ENCODE measurements around the gene AZIN2.
"Not testable (repeated sequence)": the region's sequence is repeated elsewhere in the genome, so short reads cannot be mapped to it uniquely, and the experiment has no call there.

AZIN2 gene

DNA sequence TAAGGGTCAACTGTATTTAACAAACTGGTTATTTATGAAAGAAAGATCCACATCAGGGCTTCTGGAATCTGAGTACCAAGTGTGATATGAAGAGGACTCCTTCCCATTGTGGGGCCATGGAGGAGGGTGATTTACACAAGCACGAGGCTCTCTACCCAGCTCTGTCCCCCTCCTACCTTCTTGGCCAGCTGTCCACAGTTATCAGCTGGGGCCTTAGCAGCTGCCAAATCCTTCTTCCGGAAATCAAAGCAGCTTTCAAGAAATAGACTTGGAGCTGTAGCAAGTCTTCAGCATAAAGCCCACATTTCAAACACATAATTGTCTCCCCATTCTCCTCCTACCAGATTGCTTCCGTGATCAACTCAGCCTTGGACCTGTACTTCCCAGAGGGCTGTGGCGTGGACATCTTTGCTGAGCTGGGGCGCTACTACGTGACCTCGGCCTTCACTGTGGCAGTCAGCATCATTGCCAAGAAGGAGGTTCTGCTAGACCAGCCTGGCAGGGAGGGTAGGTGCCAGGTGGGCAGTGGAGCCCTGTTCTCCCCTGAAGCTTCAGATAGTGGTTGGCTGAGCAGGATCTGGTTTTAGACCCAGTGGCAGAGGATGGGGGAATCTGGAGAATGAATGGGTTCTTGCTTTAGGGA, 15.5 kb downstream of the AZIN2 start:
- DNase-seq = no peak

DNA sequence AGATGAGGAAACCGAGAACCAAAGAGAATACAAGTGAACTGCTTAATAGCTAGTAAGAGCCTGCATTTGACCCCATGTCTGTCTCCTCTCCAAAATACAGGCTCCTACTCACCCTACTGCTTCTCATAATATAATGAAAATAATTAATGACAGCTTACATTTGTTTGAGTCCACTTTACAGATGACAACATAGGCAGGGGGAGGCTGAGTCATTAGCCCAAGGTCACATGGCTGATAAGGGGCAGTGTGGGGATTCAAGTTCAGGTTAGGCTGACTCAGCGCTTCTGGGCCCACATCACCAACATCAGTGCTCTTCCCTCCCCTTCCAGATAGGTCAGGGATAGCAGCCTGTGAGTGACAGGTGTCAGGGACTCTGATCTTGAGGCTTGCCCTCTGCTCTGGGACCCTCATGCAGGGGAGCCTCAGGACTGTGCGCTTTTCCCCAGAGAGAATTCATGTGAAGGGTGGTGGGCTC, 16.2 kb downstream of the AZIN2 start:
- no peak for DNase-seq

DNA sequence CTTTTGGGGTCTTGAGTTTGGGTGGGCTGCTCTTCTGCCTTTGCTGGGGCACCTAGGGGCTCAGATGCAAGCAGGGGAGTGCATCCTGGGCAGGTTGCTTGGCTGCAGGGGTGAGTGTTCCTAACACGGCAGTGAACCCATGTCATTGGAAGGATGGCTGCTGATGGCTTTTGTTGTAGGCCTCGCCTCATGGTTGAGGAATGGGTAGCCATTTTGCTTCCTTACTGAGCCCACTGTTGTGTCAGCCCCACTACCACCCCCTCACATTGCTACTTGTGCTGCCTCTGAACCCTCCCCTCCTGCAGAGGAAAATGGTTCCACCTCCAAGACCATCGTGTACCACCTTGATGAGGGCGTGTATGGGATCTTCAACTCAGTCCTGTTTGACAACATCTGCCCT, 16.8 kb downstream of the AZIN2 start:
- no peak for DNase-seq

DNA sequence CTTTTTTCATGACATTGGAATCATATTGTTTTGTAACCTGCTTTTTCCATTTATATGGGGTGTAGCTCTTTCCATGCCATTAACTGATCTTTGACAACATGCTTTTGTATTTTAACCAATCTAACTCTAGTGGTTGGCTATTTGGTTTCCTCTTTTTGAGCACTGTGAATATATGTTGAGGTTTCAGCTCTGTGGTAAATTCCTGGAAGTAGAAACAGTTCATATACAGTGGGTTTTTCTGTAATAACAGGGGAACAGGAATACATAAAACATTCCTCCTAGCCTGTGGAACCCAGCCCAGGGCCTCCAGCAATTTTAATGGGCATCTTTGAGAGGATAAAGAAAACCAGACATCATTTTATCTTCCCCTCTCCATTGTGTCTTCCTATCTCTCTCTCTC, 17.4 kb downstream of the AZIN2 start:
- DNase-seq = no peak

DNA sequence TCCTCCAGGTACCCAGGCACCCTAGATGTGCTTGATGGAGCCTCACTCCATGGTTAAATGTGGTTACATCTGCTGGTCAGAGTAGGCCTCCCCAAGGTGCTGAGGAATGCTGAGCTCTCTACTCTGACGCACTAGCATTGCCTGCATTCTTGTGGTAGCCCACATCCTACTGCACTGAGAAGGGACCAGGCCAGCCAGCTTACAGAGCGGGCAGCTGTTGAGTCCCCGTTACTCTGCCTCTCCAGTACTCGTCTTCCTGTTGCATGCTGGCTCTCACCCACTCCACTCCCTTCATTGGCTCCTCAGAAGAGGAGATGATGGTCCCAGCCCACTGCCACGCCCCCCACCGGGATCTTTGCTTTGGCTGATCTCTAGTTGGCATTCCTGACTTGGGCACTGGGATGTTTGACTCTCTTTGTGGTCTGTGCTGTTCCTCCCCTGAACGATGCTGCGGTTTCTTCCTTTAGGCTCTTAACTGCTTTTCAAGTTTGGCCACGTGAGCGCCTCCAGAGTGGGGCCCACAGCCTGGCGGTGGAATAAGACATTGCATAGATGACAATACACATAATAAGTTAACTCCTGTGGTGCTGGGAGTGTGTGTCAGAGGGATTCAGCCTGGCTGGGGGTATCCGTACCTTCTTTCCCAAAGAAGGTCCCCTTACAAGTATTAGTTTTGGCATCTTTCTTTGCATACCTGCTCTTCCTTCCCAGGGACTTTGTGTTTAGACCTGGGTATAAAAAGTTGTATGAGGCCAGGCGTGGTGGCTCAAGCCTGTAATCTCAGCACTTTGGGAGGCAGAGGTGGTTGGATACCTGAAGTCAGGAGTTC, 18.6 kb downstream of the AZIN2 start:
- no peak for DNase-seq

GRCh38 chr1:33100119-33100415, 19.1 kb downstream of the AZIN2 start:
- not testable (repeated sequence) for DNase-seq

DNA sequence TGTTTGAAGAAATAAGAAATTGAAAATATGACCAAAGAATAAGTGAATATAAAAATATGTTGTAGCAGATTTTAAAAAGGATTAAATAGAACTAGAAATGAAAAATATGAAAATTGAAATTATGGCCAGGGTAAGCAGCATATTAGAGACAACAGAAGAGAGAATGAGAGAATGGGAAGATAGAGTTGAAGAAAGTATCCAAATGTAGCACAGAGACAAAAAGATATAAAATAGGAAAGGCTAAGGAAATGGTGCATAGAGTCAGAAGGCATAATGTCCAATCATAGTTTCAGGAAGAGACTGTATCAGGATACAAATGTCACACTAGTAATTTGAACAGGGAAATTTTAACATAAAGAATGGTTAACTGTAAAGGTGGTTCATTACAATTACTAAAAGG, 29.5 kb downstream of the AZIN2 start:
- DNase-seq = no peak

DNA sequence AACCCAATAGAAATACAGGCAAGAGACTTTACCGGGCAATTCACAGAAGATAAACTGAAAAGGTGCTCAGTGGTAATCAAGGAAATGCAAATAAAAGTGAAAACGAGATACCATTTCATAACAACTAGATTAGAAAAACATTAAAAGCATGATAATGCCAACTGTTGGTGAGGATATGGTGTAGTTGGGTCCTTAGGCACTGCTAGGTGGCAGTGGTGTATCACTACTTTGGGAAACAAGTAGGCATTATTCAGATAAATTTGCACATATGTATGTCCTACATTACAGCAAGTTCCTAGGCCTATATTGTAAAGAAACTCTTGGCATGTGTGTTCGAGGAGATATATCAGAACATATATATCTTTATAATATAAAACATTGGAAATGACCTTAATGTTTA, 31.0 kb downstream of the AZIN2 start:
- DNase-seq = no peak

GRCh38 chr1:33117440-33118085, 36.6 kb downstream of the AZIN2 start:
- DNase-seq = no peak

GRCh38 chr1:33118274-33118673, 37.3 kb downstream of the AZIN2 start:
- no peak for DNase-seq

DNA sequence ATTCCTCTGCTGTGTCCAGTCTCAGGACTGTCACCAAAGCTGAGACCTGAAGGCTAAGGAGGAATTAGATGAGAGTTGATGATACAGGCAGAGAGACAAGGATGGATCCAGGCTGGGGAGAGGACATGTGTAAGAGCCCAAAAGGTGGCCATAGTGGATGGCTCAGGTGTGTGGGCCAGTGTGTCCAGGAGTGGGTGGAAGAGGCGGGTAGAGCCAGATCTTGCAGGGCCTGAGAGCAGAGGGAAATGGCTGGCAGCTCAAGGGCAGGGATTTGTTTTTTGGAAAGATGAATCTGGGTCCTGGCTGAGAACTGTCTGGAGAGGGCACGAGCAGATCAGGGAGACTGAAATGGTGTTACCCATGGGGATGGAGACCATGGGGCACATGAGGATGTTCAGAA, 38.1 kb downstream of the AZIN2 start:
- DNase-seq = no peak

DNA sequence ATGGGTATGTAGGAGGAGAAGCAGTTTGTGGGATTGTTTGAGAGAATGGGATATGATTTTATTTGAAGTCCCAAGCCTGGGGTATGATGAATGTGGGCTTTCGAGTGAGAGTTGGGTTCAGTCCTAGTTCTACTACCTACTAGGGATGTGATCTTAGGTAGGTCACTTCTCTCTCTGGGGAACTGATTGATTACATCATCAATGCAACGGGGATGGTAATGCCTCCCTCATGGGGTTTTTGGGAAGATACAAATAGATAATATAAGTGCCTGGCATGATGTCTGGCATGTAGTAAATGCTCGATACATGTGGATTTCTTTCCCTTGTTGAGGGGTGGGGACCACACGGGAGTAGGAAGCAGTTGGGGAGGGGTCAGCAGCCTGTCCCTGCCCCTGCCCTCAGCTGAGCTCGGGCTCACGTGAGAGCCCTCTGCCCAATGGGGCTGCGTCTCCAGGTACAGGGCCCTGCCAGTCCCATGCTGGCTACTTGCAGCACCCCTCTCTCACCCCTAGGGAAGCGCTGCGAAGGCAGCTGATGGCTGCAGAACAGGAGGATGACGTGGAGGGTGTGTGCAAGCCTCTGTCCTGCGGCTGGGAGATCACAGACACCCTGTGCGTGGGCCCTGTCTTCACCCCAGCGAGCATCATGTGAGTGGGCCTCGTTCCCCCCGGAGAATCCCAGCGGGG, 38.7 kb downstream of the AZIN2 start:
- no peak for DNase-seq

- no peak for DNase-seq
These were observed 39.7 kb downstream of the AZIN2 start for GRCh38 chr1:33120436-33121231.

- no peak for DNase-seq
These were observed 40.8 kb downstream of the AZIN2 start for GRCh38 chr1:33121728-33122127.

GRCh38 chr1:33122483-33123178, 41.7 kb downstream of the AZIN2 start:
- no peak for DNase-seq

DNA sequence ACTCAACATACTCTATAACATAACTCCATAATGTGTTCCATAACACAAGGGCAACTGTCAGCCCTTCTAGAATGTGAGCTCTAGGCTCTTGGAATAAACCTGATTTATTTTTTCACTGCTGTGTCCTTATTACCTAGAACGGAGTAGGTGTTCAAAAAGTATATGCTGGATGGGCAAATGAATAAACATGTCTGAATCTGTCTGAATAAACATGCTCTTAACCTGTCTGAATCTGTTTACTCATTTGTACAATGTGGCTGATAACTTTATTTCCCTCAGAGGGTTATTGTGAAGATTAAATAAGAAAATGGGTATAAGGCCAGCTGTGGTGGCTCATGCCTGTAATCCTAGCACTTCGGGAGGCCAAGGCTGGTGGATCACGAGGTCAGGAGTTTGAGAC, 42.3 kb downstream of the AZIN2 start:
- no peak for DNase-seq

DNA sequence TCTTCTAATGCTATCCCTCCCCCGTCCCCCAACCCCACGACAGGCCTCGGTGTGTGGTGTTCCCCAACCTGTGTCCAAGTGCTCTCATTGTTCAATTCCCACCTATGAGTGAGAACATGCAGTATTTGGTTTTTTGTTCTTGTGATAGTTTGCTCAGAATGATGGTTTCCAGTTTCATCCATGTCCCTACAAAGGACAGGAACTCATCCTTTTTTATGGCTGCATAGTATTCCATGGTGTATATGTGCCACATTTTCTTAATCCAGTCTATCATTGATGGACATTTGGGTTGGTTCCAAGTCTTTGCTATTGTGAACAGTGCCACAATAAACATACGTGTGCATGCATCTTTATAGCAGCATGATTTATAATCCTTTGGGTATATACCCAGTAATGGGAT, 43.7 kb downstream of the AZIN2 start:
- DNase-seq = not testable (repeated sequence)

DNA sequence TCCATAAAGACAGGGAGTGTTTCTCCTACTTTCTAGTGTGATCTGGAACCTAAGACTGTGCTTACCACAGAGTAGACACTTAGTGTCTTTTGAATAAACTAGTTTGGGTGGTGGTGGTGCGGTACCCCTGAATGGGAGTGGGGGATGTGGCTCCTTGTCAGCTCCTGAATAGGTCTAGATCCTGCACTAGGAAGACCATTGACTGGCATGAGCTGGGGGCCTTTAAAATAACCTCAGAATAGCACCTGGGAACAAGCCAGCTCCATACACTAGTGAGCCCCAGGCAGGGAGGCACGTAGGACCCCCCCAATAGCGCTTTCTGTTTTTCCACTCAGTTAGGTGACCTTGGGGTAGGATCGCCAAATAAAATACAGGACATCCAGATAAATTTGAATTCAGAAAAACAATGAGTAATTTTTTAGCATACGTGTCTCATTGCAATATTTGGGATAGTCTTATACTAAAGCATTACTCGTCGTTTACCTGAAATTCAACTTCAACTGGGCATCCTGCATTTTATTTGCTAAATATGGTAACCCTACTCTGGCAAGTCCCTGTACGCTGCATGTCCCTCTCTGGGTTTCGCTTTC, 45.6 kb downstream of the AZIN2 start:
- no peak for DNase-seq

GRCh38 chr1:33127001-33127823, 46.3 kb downstream of the AZIN2 start:
- peak; percentile 100 for DNase-seq

GRCh38 chr1:33128781-33129180, 47.8 kb downstream of the AZIN2 start:
- no peak for DNase-seq

DNA sequence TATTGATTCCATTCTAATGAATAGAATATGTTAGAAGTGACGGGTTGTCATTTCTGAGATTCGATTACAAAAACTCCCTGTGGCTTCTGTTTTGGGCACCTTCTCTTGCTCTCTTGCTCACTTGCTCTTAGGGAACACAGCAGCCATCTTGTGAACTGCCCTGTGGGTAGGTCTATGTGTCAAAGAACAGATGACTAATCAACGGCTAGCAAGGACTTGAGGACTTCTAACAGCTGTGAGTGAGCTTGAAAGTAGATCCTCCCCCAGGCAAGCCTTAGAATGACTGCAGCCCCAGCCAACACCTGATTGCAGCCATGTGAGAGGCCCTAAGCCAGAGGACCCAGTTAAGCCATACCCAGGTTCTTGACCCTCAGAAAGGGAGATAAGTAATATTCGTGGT, 49.3 kb downstream of the AZIN2 start:
- no peak for DNase-seq

Measured in NCI-H1092 (cell line).